WTC11 (cell line): ENCODE data around the gene CD74.

ENCODE experiments used
- CTCF ChIP-seq: fragments of 200-600 bp; IDR thresholded peaks from 2 replicates; pipeline ENCODE4 v1.8.0; 2022; ENCODE audit warnings: antibody characterized with exemption
- NR1H2 ChIP-seq: sonication (generic); formaldehyde crosslinking; IDR thresholded peaks from 2 replicates; pipeline ENCODE4 v1.9.0; 2021; ENCODE audit warnings: mild to moderate bottlenecking, moderate library complexity, missing genetic modification reagents
- NR3C1 ChIP-seq: sonication (generic); formaldehyde crosslinking; conservative IDR thresholded peaks from 2 replicates; pipeline ENCODE4 v1.8.1; 2023; ENCODE audit warnings: low read depth, mild to moderate bottlenecking, missing genetic modification reagents
- TEAD4 ChIP-seq: sonication (generic); formaldehyde crosslinking; IDR thresholded peaks from 2 replicates; pipeline ENCODE4 v1.8.0; 2022; ENCODE audit warnings: mild to moderate bottlenecking, missing genetic modification reagents
- TF ChIP-seq, protein P1 (sequence below): sonication (generic); formaldehyde crosslinking; IDR thresholded peaks from 2 replicates; pipeline ENCODE4 v1.8.1; 2023; ENCODE audit warnings: mild to moderate bottlenecking, missing genetic modification reagents, moderate library complexity

DNA sequence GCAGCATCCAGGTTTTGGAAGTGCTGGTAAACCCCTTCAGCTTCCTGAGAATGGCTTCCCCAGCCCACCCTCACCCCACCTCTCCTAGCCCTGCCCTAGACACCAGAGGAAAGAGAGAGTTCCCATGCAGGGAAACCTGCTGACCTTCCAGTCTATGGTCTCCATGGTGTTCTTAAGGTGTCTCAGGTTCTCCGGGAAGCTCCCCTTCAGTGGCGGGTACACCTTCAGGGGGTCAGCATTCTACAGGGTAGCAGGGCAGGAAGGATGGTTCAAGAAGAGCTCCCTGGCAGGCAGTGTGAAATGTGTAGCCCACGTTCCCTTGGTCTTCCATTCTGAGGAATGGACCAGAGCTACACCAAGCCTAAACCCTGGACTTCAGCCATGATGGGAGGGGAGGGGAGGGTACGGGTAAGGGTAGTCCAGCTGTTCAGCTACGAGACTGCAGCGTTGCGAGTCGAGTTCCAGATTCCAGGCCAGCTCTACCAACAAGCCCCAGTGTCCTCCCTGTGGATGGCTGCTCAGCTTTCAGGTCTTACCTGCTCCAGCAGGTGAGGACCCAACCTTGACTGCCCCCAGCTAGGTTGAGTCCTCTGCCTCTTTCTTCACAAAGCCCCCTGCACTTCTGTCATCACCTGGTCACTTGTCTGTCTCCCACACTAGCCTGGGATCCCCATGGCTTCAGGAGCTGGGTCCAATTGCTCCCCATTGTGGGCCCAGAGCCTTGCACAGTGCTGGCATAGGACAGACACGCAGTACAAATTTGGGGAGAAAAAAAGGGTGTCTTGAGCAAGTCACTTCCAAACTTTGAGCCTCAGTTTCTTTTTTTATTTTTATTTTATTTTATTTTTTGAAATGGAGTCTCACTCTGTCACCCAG is 7.5 kb downstream of the CD74 start:
- TF ChIP-seq NR1H2 (CRISPR knock-in tag) (no peak), TEAD4 (CRISPR knock-in tag) (no peak), CTCF (no peak), NR3C1 (CRISPR knock-in tag) (no peak)
- TF ChIP-seq, protein P1, sequence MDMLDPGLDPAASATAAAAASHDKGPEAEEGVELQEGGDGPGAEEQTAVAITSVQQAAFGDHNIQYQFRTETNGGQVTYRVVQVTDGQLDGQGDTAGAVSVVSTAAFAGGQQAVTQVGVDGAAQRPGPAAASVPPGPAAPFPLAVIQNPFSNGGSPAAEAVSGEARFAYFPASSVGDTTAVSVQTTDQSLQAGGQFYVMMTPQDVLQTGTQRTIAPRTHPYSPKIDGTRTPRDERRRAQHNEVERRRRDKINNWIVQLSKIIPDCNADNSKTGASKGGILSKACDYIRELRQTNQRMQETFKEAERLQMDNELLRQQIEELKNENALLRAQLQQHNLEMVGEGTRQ (CRISPR knock-in tag): no peak
